ENCODE measurements around the gene RPS18.

DNA sequence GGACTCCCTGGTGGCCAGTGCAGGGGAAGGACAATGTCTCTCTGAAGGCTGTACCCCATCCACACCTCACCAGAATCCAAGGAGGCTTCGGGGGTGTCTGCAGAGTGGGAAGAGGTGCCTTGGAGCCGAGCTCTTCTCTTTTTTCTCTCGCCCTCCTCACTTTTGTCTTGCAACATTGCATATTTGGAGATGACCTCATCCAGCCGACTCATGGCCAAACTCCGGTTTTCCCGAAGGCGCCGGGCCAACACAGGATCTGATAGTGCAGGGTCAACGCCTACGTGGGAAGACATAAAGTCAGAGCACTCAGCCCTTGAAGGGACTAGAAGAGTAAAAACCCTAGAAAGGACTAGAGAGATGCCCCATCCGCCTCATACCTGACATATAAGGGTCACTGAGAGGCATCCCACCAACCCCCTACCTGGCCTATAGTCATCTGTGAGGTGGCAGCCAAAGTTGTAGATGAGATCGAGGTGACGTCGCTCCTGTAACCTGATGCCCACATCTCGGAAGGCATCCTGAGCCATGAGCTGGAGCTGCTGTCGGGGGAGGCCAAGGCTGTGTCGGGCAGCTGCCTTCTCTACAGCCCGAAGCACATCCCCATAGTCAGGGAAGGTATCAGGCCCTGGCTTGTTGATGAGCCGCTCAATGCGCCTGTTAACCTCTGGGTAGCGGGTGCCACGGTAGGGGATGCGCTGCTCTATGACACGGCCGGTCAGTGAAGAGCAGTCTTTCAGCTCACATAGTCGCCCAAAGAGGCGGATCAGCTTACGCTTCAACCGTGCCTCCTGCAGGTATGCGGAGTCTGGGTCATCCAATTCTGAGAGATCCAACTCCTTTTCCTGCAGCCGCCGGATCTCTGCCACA is 48.7 kb downstream of the RPS18 start:
- no peak for TF ChIP-seq EZH2 (IDR thresholded peaks at IDR 0.05; ENCODE audit: insufficient read depth, poor library complexity, severe bottlenecking)
- no peak for TF ChIP-seq EZH2phosphoT487 (IDR thresholded peaks at IDR 0.05; ENCODE audit: insufficient read depth, low read depth)
